ENCODE data around the gene VTCN1.

Gene VTCN1

GRCh38 chr1:117208580-117208979, 2.1 kb downstream of the VTCN1 start:
- FAIRE-seq = no peak

- FAIRE-seq = no peak
These were observed 5.4 kb downstream of the VTCN1 start for GRCh38 chr1:117205368-117205767.

- FAIRE-seq = no peak
These were observed 8.9 kb downstream of the VTCN1 start for GRCh38 chr1:117201808-117202207.

GRCh38 chr1:117198097-117198496, 12.6 kb downstream of the VTCN1 start:
- FAIRE-seq = no peak

GRCh38 chr1:117189726-117190125, 21.0 kb downstream of the VTCN1 start:
- FAIRE-seq = no peak

- no peak for FAIRE-seq
These were observed 21.8 kb downstream of the VTCN1 start for GRCh38 chr1:117188816-117189437.

GRCh38 chr1:117188170-117188815, 22.4 kb downstream of the VTCN1 start:
- FAIRE-seq = no peak

- FAIRE-seq = no peak
These were observed 27.6 kb downstream of the VTCN1 start for GRCh38 chr1:117183112-117183511.

- FAIRE-seq = no peak
These were observed 28.4 kb downstream of the VTCN1 start for GRCh38 chr1:117182319-117182718.

GRCh38 chr1:117181630-117182041, 29.1 kb downstream of the VTCN1 start:
- no peak for FAIRE-seq

- no peak for FAIRE-seq
These were observed 30.4 kb downstream of the VTCN1 start for GRCh38 chr1:117180147-117180967.

- no peak for FAIRE-seq
These were observed 31.3 kb downstream of the VTCN1 start for GRCh38 chr1:117179471-117179870.

GRCh38 chr1:117178756-117179155, 32.0 kb downstream of the VTCN1 start:
- no peak for FAIRE-seq

- no peak for FAIRE-seq
These were observed 33.4 kb downstream of the VTCN1 start for GRCh38 chr1:117177376-117177775.

- FAIRE-seq = no peak
These were observed 34.1 kb downstream of the VTCN1 start for GRCh38 chr1:117176579-117176978.

GRCh38 chr1:117174851-117175250, 35.9 kb downstream of the VTCN1 start:
- no peak for FAIRE-seq

GRCh38 chr1:117173691-117174090, 37.0 kb downstream of the VTCN1 start:
- FAIRE-seq = no peak

- no peak for FAIRE-seq
These were observed 37.7 kb downstream of the VTCN1 start for GRCh38 chr1:117173006-117173405.

GRCh38 chr1:117171900-117172511, 38.7 kb downstream of the VTCN1 start:
- FAIRE-seq = no peak

GRCh38 chr1:117169871-117170596, 40.7 kb downstream of the VTCN1 start:
- no peak for FAIRE-seq

- no peak for FAIRE-seq
These were observed 43.3 kb downstream of the VTCN1 start for GRCh38 chr1:117167402-117167801.

- FAIRE-seq = no peak
These were observed 44.7 kb downstream of the VTCN1 start for GRCh38 chr1:117166076-117166475.

- no peak for FAIRE-seq
These were observed 46.5 kb downstream of the VTCN1 start for GRCh38 chr1:117164209-117164608.
